Activated T-helper 1 cell treated with Interleukin-2 at 50 U/mL for 16 hours (primary cell): ENCODE data around the gene IKZF1.

Experiments used
- DNase-seq: peaks from one replicate; pipeline ENCODE4 v3.0.0-alpha.2; 2020; ENCODE audit warnings: low read depth

IKZF1 gene

DNA sequence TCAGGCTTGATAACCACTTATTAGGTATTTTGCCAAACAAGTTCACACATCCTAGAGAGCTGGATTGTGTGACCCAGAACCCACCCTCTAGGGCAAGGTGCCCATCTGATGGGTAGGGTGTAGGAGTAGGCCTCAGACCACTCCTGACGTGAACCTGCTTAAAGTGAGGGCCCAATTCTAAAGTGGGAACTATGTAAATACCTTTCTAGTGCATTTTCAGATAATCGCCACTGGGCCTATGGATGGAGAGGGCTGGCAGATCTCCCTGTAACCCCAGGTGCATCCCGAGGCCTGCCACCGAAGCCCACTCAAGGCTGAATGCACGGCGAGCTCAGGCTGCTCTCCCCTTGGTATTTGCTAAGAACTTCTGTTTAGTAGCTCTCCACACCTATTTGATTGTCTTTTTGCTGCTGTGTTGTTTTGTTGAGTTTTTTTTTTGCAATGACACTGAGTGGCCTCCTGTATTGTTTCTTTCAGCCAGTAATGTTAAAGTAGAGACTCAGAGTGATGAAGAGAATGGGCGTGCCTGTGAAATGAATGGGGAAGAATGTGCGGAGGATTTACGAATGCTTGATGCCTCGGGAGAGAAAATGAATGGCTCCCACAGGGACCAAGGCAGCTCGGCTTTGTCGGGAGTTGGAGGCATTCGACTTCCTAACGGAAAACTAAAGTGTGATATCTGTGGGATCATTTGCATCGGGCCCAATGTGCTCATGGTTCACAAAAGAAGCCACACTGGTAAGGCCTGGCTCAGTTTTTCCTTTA lies 71.7 kb downstream of the IKZF1 start:
- DNase-seq, result no peak

DNA sequence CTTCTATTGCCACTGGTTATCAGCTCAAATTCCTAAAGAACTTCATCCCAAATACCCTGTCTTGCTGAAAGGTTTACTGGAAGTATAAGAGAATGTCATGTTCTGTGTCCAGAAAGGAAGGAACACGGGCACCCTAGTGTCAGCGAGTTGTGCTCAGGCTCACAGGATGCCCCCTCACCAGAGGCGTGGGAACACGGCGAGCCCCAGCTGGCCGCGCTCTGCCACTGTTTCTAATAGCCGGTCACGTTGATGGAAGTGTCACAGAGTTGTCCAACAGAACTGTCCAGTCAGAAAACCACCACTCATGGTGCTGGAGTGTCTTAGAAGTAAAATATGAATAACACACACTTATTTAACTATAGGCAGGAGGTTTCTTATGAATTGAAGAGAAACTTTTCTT lies 72.8 kb downstream of the IKZF1 start:
- no peak for DNase-seq

DNA sequence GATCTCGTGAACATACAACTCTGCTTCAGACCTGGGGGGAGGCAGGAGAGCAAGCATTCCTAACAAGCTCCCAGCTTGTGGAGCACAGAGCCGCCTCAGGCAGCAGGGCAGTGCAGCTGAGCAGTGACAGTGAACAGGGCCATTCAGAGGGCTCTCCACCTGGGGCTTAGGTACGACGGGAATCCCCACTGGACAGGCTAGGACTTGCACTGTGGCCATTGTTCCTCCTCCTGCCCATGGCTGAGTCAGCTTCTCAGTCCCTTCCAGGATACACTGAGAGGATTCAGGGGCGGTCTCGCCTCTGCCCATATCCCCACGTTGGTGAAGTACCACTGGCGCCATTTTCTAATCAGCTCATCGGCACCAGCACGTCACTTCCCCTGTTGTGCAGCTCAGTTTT lies 74.6 kb downstream of the IKZF1 start:
- DNase-seq, result no peak

DNA sequence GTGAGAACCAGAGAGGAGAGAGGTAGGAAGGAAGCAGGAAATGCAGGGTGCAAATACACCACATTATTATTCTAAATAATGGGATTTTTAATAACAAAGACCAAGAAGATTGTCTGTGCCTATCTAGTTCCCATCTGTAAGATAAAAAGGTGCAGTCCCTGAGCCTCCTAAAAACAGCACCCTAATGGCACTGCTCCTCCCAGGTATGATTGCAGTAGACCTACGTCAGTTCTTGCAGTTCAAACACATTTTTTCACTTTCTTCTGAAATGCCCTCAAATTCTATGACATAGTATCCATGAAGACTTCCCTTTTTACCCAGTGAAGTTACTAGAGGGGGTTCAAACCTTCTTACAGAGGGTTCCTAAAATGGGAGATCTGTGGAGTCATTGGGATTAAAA lies 75.0 kb downstream of the IKZF1 start:
- DNase-seq, result no peak

DNA sequence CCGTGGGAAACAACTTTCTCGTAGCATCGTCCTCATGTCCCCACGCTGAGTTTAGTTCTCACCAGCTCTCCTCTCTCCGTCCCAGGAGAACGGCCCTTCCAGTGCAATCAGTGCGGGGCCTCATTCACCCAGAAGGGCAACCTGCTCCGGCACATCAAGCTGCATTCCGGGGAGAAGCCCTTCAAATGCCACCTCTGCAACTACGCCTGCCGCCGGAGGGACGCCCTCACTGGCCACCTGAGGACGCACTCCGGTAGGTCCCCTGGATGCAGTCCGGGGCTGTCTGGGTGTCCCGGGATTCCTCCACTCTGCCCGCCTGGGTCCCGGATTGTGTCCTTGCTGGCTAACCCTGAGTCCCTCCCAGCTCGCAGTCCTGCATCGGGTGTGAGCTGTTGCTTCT lies 77.9 kb downstream of the IKZF1 start:
- DNase-seq, result no peak

DNA sequence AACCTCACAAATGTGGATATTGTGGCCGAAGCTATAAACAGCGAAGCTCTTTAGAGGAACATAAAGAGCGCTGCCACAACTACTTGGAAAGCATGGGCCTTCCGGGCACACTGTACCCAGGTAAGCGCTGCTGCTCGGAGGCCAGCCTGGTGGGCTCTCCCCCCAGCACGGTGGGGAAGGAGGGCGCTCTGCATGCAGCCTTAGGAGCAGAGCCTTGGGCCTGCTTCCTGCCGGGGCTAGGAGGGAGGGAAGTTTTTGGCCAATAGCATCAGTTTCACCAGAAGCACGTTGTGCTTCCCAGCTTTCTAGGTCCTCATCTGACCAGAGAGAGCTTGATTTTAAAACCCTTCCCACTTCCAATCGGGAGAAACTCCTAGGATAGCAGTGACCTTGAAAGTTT lies 82.8 kb downstream of the IKZF1 start:
- DNase-seq, result no peak

DNA sequence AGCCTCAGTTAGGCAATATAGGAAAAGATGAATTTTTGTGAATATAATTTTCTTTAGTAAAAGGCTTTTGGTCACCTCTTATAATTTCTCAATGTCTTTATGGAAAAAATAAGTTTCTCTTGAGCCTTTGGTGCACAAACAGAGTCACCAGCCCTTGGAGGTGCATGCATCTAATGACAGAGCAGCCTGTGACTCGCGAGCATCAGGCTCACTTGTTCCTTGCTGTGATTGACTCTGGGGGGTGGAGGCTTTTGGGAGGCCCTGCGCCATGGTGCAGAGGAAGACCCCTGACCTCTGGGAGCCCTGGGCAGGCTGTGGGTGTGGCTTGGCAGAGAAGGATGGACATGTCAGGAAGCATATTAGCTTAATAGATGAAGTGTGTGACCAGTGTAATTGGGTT lies 85.4 kb downstream of the IKZF1 start:
- DNase-seq, result no peak

DNA sequence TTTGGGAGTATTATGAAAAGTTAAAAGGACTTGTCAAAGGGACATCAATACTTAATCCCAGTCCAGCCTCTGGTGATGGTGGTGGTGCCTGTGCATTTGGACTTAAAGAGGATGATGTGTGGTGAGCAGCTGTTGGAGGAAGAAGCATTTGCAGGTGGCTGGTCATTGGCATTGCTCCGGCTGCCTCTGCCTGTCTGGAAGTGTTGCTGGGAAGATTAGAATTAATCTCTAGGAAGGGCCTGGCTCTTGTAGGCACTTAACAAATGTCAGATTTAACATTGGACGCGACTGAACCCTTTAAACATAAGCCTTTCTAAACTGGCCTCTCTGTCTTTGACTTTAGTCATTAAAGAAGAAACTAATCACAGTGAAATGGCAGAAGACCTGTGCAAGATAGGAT lies 86.9 kb downstream of the IKZF1 start:
- no peak for DNase-seq

DNA sequence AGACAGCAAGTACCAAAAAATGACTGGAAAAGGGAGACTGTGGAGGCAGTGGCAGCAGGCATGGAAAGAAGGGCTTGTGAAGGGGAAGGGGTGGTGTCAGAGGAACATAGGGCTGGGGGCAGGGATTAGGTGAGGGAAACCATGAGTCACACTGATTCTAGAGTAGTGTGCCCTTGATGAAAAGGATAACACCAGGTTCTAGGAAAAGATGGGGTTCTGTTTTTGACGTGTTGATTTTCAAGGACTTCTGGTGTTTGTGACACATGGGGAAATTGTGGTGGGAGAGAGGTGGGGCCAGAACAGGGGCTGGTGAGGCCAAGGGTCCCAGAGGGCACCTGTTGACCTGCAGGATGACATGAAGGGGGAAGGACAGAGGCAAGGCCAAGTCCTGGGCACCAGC lies 88.6 kb downstream of the IKZF1 start:
- DNase-seq, result no peak

DNA sequence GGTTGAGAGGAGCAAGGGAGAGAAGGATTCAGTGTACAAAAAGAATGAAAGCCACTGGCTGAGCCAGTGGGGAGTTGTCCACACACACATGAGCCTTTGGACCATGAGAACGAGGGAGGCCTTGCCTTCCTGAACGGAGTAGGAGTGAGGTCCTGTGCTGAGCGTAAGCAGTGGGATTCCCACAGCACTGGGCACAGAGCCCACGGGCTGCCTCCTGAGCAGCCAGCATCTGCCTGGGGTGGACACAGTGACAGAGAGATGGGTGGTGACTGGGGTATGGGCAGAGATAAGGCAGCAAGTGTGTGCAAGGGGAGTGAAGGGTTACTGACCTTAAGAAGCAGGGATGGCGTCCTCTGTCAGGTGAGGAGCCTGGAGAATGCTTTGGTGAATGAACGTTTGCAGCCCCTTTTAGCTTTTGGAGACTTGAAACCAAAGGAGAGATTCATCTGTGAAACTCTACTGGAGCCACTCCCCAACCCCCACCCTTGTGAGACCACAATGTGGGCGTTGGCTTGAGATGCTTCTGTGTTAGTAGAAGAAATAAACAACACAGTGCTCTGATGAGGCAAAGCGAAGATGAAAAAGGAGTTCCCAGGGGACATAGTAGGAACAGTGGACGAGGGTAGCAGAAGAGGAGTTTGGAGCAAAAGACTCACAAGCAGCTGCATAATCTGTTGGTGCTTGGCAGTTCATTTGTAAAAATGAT lies 89.2 kb downstream of the IKZF1 start:
- DNase-seq, result peak; percentile 33

DNA sequence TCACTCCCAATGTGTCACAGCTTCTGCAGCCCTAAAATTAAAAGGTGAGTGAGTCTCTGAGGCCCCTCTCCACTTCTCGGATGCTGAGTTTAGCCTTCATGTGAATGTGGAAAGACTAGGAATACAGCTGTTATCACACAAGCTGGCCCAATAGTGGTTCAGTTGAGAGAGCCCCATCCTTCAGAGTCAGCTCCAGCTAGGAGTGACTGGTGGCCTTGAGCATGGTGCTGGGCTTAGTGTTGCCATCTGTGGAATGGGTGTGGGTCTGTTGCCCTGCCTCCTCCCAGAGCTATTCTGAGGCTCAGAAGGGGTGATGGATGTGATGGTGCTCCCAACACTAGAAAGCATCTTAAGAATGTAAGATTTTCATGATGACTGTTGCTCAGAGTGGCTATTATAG lies 89.8 kb downstream of the IKZF1 start:
- DNase-seq, result no peak

DNA sequence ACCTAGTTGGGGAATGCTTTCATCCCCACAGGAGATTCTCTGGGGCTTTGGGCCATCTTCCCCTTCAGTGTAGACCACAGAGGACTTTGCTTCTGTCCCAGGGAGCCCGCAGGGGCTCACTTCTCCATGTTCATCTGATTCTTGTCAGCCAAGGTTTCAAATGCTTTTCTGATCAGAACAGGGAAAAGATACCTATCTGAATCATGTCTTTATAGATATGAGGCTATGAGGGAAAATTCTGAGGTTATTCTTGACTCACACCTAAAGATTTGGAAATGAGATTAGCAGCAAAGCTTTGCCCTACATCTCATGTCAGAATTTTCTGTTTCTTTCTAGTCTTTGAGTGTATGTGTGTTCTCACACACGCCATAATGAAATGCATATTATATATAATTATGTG lies 92.3 kb downstream of the IKZF1 start:
- no peak for DNase-seq

DNA sequence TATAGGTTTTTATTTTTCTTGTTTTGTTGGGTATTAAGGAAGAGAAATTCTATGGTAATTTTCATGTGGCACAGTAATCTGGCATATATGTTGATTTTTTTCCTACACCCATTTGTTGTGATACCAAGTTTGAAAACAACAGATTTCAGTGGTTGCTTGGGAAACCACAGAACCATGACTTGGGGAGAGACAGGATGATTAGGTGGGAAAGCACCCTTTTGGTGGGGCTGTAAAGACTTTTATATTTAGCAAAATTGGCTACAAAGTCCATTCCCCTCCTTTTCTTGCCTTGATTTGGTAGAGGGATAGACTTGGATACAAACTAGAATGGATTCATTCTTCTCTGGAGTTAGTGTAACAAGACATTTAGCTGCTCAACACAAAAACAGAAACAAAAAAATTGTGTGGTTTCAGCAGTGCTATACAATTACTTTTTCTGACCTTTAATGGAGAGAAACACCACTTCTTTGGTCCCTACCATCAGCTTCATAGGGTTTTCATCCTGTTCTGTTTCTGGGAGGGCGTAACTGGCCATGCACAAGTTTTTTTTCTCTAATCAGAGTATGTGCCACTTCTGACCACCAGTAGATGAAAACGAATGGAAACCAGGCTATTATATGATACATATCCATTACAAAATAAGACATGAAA lies 92.9 kb downstream of the IKZF1 start:
- no peak for DNase-seq

DNA sequence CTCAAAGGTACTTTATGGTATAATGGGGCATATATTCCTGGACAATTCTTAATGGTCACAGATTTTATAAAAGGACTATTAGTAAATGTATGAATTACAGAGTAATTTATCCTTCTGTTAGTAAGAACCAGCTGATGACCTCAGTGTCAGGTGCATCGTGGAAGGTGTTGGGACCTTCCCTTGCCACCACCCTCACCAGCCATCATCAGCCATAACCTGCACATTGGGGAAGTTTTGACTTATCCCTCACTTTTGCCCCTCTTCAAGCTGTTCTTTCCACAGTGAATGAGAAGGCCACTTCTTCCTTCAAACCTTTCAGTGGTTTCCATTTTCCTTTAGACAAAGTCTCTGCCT lies 93.4 kb downstream of the IKZF1 start:
- no peak for DNase-seq

DNA sequence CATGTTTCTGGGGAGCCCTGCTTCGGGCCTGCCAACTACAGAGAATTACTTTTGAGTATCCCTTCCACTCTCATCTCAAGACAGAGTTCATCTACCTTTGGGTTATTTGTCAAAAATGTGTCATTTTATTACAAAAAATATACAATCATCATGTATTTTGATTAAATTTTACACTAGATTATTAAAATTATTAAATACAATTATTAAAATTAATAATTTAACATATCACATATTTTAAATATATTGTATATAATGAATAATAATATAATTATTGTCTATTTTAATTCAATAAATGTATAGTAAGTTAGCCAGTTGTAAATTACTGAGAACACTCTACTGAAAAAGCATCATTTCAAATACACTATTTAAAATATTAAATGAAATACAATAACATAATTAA lies 94.7 kb downstream of the IKZF1 start:
- DNase-seq, result no peak

DNA sequence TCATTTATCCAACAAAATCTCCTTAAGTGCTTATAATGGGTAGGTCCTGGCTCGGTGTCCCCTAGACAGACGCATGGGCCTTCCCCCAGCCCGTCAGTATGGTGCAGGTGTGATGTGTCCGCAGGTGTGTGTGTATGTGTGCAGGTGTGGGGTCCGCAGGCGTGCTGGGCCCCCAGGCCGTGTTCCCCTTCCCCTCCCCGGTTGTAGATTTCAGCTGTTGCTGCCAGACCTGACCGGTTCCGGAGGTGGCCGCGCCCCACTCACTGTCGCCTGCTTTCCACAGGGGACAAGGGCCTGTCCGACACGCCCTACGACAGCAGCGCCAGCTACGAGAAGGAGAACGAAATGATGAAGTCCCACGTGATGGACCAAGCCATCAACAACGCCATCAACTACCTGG lies 95.1 kb downstream of the IKZF1 start:
- DNase-seq, result no peak

DNA sequence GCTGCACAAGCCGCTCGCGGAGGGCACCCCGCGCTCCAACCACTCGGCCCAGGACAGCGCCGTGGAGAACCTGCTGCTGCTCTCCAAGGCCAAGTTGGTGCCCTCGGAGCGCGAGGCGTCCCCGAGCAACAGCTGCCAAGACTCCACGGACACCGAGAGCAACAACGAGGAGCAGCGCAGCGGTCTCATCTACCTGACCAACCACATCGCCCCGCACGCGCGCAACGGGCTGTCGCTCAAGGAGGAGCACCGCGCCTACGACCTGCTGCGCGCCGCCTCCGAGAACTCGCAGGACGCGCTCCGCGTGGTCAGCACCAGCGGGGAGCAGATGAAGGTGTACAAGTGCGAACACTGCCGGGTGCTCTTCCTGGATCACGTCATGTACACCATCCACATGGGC lies 95.6 kb downstream of the IKZF1 start:
- DNase-seq, result no peak

DNA sequence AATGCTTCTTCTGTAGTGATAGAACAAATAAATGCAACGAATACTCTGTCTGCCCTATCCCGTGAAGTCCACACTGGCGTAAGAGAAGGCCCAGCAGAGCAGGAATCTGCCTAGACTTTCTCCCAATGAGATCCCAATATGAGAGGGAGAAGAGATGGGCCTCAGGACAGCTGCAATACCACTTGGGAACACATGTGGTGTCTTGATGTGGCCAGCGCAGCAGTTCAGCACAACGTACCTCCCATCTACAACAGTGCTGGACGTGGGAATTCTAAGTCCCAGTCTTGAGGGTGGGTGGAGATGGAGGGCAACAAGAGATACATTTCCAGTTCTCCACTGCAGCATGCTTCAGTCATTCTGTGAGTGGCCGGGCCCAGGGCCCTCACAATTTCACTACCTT lies 99.9 kb downstream of the IKZF1 start:
- DNase-seq, result no peak

DNA sequence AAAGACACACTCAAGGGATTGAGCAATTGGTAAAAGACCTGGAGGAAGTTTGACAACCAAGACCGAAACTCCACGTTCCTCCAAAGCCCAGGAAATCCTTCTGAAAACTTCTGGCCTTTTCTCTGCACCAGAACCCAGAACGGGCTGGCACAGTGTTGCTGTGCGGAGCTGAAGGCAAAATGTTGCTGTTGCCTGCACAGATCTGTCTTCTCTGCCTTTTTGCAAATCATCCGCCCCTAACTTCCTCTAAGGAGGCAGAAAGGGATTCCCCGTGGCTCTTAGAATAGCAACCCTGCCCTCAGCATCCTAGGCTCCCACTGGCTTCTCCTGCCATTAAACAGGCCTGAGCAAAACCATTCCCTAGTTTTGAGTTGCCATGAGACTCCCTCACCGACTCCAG lies 100.7 kb downstream of the IKZF1 start:
- DNase-seq, result no peak

DNA sequence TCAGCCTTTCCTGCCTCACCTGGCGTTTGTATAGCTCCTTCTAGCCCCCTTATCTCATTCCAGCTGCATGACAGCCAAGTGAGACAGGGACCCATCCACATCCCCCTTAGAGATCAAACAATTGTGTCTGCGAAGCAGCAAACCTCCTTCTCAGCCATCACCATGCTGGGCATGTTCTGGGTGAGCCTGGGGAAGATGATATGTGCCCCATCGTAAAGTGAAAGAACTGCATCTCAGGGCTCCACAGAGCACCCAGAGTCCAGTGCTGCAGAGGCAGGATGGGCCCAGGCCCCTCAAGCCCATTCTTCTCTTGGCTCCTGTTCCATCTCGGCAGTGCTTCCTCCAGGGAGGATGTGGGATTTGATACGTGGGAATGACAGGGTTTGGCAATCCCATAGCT lies 102.4 kb downstream of the IKZF1 start:
- no peak for DNase-seq

DNA sequence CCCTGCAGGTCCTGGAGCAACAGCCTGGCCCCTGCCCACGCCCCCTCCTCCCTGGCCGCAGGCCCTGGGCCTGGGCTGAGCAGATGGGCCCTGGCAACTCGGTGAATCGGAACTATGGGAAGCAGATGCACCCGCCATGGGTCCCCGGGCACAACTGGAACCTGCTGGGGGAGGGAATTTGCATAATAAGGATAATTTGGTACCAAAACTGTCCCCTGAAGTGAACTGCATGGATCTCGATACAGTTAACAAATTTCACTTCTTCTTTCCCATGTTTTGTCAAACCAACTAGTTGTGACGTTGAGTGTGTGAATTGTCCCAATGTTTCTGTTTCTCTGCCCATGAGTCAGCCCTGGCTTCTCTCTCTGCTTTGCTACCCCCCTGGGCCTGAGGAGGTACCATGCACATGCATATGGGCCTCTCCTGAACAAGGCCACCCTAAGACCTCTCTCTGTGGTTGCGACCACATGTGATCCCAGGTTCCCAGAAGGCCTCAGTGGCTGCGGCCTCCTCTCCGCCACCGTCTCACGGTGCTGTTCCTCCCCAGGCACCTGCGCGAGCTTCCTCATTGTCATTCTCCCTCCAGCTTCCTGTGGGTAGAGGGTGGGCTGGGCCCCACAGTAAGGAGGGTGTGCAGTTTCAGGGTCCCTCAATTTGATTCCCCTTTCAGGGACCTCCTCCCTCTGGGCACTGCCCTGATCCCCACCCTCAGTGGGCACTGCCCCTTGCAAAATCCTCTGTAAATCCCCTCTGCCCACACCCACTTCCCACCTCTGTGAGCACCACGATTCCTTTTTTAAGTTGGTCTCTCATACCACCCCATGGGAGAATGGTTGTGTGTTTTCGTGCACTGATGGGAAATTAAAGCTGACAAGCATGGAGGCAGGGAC lies 105.6 kb downstream of the IKZF1 start:
- no peak for DNase-seq

DNA sequence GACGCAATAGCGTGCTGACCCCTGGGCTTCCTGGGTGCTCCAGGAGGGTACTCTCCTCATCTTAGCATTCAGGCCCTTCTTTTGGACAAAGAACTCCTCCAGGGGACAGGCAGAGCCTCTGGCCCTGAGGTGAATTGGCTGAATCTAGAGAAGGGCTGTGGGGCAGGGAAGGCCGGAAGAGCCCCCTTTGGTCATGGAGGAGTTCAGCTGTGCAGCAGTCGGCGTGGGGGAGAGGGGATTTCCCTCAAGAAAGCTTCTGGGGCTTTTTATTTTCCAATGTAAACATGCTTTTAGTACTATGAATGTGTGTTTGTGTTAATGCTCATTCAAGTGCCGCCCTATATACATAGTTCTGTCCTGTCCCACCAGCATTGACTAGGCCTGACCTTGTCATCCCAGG lies 106.8 kb downstream of the IKZF1 start:
- no peak for DNase-seq

DNA sequence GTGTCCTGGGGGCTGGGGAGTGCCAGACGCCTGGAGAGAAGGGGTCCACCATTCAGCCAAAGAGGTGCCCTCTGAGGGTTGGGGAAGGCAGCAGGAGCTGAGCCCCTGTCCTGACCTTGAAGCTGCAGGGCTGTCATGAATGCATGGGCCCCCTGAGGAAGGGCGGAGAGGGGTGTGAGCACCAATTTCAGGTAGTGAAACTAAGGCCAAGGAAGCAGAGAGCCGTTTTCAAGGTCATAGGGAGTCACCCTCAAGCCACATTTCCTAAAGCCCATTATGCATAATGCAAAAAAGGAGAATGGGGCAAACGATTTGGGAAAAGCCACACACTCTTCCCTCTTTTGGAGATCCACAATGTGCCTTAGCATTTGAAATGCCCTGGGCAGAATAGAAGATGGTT lies 108.5 kb downstream of the IKZF1 start:
- no peak for DNase-seq
